Measurements from ENCODE around the gene ERGIC3. TPM values are rescaled to one million over a fixed set of nuclear protein-coding genes. Genes with fewer than 3 reads are reported as not detected.

The ERGIC3 gene
- total and polyA plus RNA-seq, 2 of the 4 experiments (the other 2 are of a cell fraction): 434 to 438 TPM

DNA sequence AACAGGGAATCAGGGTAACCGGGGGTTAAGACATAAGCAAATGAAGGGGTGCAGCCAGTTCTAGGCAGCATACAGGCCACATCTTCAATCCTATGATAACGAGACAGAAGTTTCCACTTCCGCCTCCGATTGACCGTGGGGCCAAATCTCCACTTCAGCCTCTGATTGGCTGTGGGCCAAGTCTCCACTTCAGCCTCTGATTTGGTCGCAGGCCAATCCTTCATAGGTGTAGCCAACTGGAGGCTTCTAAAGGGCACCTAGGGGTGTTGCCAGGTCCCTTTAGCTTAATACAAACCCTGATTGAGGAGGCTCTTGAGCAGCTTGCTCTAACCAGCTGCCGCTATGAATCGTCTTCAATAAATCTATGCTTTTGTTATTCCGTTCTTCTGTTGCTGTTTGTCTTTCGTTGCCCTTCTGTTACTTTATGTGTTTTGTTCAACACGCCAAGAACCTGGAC, 2.1 kb upstream of the ERGIC3 start:
- Histone ChIP-seq H3K23ac (ENCODE audit: low read depth, low read length) (no peak overlapping the region), H3K79me1 (ENCODE audit: low read depth in 1 of 2, low read length in 2 of 2) (peaks cover 12 to 24% of the 10 kb centered on the region in 2 experiments), H4K20me1 (ENCODE audit: insufficient read depth, low read length) (no peaks in the 10 kb centered on the region), H2BK5ac (ENCODE audit: low read depth, low read length, poor library complexity, severe bottlenecking) (no peak overlapping the region), H3K27me3 (ENCODE audit: control insufficient read depth, insufficient read depth, low read length) (peaks cover 1% of the 10 kb centered on the region; the same call in 1 of the 2 replicates), H3K9me3 (ENCODE audit: control insufficient read depth, insufficient read depth, low read length) (no peaks in the 10 kb centered on the region), H3K18ac (ENCODE audit: low read depth, low read length) (no peak overlapping the region), H4K91ac (ENCODE audit: insufficient read depth, low read depth, low read length) (no peak overlapping the region), H3K56ac (ENCODE audit: extremely low read depth, insufficient read depth, low read length) (no peak overlapping the region), H4K8ac (ENCODE audit: low read depth in 2 of 2, low read length in 2 of 2) (no peak overlapping the region), H2AK5ac (ENCODE audit: low read depth, low read length) (no peak overlapping the region), H4K5ac (ENCODE audit: low read depth, low read length) (no peak overlapping the region), H2AFZ (replicated peaks; ENCODE audit: low read length, poor library complexity) (no peak overlapping the region), H2BK20ac (ENCODE audit: low read depth, low read length) (no peak overlapping the region), H3K9me1 (ENCODE audit: insufficient read depth, low read length) (peaks cover 13% of the 10 kb centered on the region), H3K36me3 (ENCODE audit: control insufficient read depth, insufficient read depth, low read length) (peaks cover 6% of the 10 kb centered on the region), H3K9ac (ENCODE audit: low read depth, low read length) (no peak overlapping the region), H2BK120ac (ENCODE audit: low read depth, low read length) (no peak overlapping the region), H3K4me1 (ENCODE audit: control insufficient read depth, insufficient read depth, low read length) (peaks cover 5% of the 10 kb centered on the region), H3K4me3 (ENCODE audit: insufficient read depth, low read depth, low read length) (no peak overlapping the region), H2BK15ac (ENCODE audit: low read depth, low read length) (no peak overlapping the region), H3K4me2 (ENCODE audit: low read depth, low read length) (no peak overlapping the region), H3K14ac (replicated peaks; ENCODE audit: low read depth, low read length) (no peak overlapping the region), H2AK9ac (replicated peaks; ENCODE audit: low read depth, low read length, poor library complexity) (no peak overlapping the region), H3K27ac (ENCODE audit: insufficient read depth, low read length) (no peak overlapping the region), H3K4ac (ENCODE audit: low read depth, low read length) (no peak overlapping the region)
- in situ Hi-C loops (cut with MboI; ENCODE audit: low sequenced_read_pairs) (no loop called here), intact Hi-C loops (cut with micrococcal nuclease) (no loop called here), dilution Hi-C loops (cut with HindIII; ENCODE audit: low sequenced_read_pairs, unreplicated experiment) (no loop called here)
- ATAC-seq (ENCODE audit: low read depth) (no peak), DNase-seq (no peak)
- BruUV-seq (replicated peaks): no TSS peak
- WGBS, 2 experiments (ENCODE audit: extremely low coverage in 2 of 2, insufficient read length in 1 of 2): 57% methylated on average over 10 of the region's 11 CpGs; no CpG with 5 or more reads in 1 of the 2 experiments
- TF ChIP-seq, protein P1, sequence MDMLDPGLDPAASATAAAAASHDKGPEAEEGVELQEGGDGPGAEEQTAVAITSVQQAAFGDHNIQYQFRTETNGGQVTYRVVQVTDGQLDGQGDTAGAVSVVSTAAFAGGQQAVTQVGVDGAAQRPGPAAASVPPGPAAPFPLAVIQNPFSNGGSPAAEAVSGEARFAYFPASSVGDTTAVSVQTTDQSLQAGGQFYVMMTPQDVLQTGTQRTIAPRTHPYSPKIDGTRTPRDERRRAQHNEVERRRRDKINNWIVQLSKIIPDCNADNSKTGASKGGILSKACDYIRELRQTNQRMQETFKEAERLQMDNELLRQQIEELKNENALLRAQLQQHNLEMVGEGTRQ (IDR thresholded peaks at IDR 0.05; ENCODE audit: low read depth, low read length): no peak
- TF ChIP-seq MAFK (IDR thresholded peaks at IDR 0.05; ENCODE audit: low read depth, low read length): no peak
- no peak for TF ChIP-seq CHD1 (IDR thresholded peaks at IDR 0.05; ENCODE audit: low read depth, low read length)
- TF ChIP-seq RFX5 (IDR thresholded peaks at IDR 0.05; ENCODE audit: low read depth, low read length): no peak
- TF ChIP-seq POLR2A (IDR thresholded peaks at IDR 0.05; ENCODE audit: low read depth, low read length): no peak
- no peak for TF ChIP-seq SMC3 (IDR thresholded peaks at IDR 0.05; ENCODE audit: low read depth, low read length)
- TF ChIP-seq NFE2L2 (IDR thresholded peaks at IDR 0.05; ENCODE audit: low read depth, low read length): no peak
- no peak for TF ChIP-seq RCOR1 (IDR thresholded peaks at IDR 0.05; ENCODE audit: insufficient replicate concordance, low read length)
- TF ChIP-seq MAZ (IDR thresholded peaks at IDR 0.05; ENCODE audit: borderline replicate concordance, low read depth, low read length): no peak
- TF ChIP-seq RAD21 (IDR thresholded peaks at IDR 0.05; ENCODE audit: low read length): no peak
- TF ChIP-seq CEBPB (IDR thresholded peaks at IDR 0.05; ENCODE audit: low read depth, low read length): no peak
- TF ChIP-seq, protein P2, sequence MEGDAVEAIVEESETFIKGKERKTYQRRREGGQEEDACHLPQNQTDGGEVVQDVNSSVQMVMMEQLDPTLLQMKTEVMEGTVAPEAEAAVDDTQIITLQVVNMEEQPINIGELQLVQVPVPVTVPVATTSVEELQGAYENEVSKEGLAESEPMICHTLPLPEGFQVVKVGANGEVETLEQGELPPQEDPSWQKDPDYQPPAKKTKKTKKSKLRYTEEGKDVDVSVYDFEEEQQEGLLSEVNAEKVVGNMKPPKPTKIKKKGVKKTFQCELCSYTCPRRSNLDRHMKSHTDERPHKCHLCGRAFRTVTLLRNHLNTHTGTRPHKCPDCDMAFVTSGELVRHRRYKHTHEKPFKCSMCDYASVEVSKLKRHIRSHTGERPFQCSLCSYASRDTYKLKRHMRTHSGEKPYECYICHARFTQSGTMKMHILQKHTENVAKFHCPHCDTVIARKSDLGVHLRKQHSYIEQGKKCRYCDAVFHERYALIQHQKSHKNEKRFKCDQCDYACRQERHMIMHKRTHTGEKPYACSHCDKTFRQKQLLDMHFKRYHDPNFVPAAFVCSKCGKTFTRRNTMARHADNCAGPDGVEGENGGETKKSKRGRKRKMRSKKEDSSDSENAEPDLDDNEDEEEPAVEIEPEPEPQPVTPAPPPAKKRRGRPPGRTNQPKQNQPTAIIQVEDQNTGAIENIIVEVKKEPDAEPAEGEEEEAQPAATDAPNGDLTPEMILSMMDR (conservative IDR thresholded peaks at IDR 0.05; ENCODE audit: low read depth, low read length): no peak
- no peak for TF ChIP-seq BHLHE40 (IDR thresholded peaks at IDR 0.05; ENCODE audit: low read depth, low read length)
- no peak for TF ChIP-seq ELK1 (IDR thresholded peaks at IDR 0.05; ENCODE audit: borderline replicate concordance, low read depth, low read length)
- TF ChIP-seq FOS (IDR thresholded peaks at IDR 0.05; ENCODE audit: low read depth, low read length): no peak
- POLR2A ChIA-PET (ENCODE audit: unreplicated experiment): no interaction called here
- CTCF ChIA-PET: interaction anchor here (0.5 kb wide), 1 partner anchor 12 kb away, joined by 4 read pairs; no protein-coding TSS in a partner anchor

Measured in IMR-90 (cell line).